Hindlimb muscle (tissue), 1 donor: ENCODE data around the gene MFAP2. TPM values are rescaled to one million over a fixed set of nuclear protein-coding genes. Genes with fewer than 3 reads are reported as not detected.
A peak's percentile ranks its signal among the peaks of the same experiment; 100 is the strongest.

ENCODE experiments used
- DNase-seq: peaks from one replicate; pipeline ENCODE4 v3.0.0-alpha.2; 2013
- polyA plus RNA-seq: library from polyadenylated mRNA; unstranded; fragments of 120-200 nt; gene quantifications from one replicate; pipeline ENCODE4 v1.2.1, GENCODE V29; 2013; ENCODE audit not compliant: insufficient read length

MFAP2 gene
- polyA plus RNA-seq, result 70.4 TPM

DNA sequence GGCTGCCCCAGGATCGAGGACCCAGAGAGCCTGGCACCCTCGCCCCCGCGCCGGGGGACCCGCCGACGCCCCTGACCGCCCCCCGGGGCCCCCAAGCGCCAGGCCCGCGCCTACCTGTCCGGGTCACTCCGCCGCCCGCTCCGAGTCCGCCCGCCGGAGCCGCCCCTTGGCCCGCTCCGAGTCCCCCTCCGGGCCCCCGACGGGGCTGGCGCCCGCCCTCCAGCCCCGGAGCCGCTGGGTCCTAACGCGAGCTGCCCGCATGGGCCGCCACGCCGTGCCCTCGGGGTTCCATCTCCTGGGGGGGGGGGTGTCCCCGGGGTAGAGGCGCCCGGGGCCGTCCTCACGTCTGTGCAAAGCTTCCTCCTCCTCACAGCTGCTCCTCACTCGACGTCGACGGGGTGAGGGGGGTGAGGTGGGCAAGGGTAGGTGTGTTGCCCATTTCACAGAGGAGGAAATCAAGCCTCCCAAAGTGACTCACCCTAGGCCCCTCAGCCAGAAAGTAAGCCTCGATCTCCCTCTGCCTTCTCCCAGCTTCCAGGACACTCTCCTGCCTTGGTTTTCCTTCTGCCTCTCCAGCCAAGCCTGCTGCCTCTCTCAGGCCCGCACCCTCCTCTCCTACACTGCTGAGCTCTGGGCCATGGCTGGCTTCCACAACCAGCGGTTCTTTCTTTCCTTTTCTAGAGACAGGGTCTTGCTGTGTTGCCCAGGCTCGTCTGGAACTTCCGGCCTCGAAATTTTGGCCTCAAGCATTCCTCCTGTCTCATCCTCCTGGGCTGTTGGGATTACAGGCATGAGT lies at the start of gene MFAP2:
Gene MFAP2, minus strand, starts transcription at position 148 of the 796 bp plus-strand sequence. CDS start 2,347 bp downstream, outside the sequence.
- peak; percentile 61 for DNase-seq

GRCh38 chr1:17030206-17030605 lies 49.8 kb upstream of the MFAP2 start:
- DNase-seq, result no peak

- no peak for DNase-seq
These were observed 48.3 kb upstream of the MFAP2 start for GRCh38 chr1:17028662-17029188.

GRCh38 chr1:17027900-17028299 lies 47.5 kb upstream of the MFAP2 start:
- DNase-seq, result no peak

- DNase-seq, result no peak
These were observed 47.0 kb upstream of the MFAP2 start for GRCh38 chr1:17027403-17027802.

GRCh38 chr1:17024721-17025120 lies 44.3 kb upstream of the MFAP2 start:
- DNase-seq, result no peak

DNA sequence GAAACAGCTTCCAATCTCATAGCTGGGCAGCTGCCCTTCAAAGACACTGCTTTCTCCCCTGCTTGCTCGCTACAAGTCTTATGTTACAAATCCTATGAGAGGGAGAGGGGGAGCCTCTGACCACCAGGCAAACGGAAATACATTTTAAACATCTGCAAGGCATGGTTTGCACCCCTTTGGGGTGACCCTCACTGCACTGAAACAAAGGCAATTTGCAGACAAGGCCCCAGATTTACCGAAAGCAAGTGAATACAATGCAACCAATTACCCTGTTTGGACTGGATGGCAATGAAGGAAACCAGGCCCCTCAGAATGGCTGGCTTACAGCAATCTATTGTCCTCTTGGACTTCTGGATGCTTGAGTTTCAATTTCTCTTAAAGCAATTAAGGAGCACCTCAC lies 43.2 kb upstream of the MFAP2 start:
- DNase-seq, result no peak

- DNase-seq, result no peak
These were observed 42.7 kb upstream of the MFAP2 start for GRCh38 chr1:17023102-17023501.

GRCh38 chr1:17021896-17022295 lies 41.5 kb upstream of the MFAP2 start:
- DNase-seq, result no peak

DNA sequence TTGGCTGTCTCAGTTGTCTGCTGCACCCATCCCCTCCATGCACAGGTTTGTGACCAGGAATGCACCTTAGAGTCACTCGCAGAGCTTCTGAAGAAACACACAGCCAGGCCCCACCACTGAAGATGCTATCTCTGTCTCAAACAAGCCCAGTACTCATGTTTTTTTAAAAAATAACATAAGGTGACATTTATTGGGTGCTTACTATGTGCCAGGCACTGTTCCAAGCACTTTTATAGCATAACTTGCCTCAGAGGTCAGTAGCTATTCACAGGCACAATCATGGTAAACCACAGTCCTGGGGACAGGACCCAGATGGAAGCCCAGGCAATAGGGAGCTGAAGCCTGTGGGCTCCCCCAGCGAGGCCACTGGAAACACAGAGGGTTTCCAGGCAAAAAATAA lies 40.1 kb upstream of the MFAP2 start:
- no peak for DNase-seq

DNA sequence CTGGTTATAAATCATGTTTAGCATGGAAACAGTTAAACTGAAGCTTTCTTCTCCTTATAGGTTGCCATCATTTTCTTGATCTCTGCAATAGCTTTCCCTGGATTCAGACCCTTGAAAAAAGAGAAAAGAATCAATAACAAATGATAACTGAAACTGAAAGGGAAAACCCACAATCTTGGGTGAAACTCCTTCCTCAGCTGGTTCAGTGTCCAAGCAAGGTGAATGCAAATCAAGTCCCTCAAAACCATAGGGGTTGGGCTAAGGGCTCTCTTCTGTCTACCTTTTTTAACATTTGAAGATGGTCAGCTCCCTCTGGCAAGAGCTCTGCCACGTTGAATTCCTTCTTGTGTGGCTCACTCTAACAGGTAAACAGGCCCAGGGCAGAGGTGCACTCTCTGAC lies 38.4 kb upstream of the MFAP2 start:
- no peak for DNase-seq

- no peak for DNase-seq
These were observed 37.0 kb upstream of the MFAP2 start for GRCh38 chr1:17017435-17017834.

DNA sequence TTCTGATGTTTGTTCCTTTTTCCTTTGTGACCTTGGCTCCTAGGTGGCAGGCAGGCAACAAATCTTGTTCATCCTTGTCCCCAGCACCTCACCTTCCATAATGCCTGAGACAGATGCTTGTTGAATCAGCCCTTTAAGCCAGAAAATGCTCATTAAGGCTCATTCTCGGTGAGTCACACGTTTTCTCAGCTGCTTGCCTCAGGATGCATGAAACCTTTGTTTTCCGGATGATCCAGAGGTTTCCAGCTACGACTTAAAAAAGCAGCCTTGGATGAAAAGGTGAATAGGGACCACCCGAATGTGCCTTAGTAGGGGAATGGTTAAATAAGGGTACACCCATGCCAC lies 35.9 kb upstream of the MFAP2 start:
- DNase-seq, result no peak

- no peak for DNase-seq
These were observed 34.5 kb upstream of the MFAP2 start for GRCh38 chr1:17014671-17015567.

DNA sequence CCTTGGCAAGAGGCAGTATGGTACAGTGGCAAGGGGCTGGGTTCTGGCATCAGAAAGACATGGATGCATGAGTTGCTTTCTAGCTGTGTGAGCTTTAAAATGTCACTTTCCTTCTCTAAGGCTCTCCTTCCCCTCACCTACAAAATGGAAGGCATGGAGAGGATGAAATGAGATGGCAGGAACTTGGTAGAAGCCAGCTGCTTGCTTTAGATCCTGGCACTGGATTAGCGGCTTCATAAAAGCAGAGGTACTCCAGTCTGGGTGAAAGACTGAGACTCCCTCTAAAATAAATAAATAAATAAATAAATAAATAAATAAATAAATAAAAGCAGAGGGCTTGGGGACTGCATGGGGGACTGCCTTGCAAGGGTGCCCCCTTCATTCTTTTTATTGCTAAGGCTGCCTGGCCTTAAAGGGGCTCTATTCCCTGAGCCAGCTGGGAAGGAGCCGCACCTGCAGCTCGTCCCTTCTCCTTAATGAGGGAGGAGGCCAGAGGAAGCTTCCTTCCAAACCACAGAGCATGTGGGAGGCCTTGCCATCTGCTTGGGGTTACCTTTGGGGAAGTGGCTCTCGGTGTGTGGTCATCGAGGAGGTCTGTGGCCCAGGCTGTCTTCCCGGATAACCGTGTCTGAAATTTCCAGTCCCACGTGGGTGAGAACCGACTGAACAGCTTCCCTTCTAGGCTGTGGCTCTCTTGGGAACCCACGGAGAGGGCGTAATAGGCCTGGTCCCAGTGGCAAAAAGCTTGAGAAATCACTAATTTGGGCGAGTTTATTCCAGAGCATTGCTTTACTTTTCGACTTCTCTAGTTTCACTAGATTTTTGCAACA lies 33.3 kb upstream of the MFAP2 start:
- DNase-seq, result no peak

GRCh38 chr1:17012775-17013490 lies 32.5 kb upstream of the MFAP2 start:
- DNase-seq, result no peak

GRCh38 chr1:17011439-17012307 lies 31.3 kb upstream of the MFAP2 start, which contains the start of gene ATP13A2:
TSS of gene ATP13A2 (minus strand) at chr1:17011928. CDS start at chr1:17011738, 190 bp downstream.
- peak; percentile 81 for DNase-seq

GRCh38 chr1:17011092-17011438 lies 30.6 kb upstream of the MFAP2 start:
- DNase-seq, result no peak

DNA sequence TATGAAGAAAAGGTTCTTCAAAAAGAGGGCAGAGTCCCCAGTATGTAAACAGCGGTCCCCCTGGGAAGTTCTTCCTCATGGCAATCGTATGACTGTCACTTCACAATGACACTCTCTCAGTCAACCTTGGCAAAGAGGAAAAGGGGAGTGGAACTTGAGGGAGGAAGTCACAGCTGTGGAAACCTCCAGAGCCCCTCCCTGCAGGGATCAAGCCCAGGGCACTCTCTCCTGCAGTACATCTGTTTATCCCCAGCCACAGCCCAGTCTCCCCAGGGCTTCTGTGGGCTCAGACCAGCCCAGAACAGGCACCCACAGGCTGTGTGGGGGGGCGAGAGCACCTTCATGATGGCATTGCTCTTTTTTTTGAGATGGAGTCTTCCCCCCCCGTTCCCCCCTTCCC lies 29.3 kb upstream of the MFAP2 start:
- DNase-seq, result no peak

DNA sequence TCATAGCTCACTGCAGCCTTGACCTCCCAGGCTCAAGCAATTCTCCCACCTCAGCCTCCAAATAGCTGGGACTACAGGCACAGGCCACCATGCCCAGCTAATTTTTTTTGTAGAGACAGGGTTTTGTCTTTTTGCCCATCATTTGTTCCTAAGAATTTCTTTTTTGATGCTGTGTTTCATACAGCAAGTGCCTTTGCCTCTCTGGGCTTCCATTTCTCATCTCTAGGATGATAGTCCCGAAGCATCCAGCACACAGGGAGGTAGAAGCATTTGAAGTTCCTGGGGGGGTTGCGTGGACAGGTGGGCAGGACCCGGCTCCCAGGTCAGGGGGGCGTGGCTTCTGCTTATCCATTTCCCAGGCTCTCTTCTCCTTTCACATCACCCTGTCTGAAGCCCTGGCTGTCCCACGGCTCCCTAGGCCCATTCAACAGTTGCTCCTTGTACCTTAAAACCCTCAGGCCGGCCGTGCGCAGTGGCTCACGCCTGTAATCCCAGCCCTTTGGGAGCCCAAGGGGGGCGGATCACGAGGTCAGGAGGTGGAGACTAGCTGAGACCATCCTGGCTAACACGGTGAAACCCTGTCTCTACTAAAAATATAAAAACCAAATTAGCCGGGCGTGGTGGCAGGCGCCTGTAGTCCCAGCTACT lies 27.9 kb upstream of the MFAP2 start:
- DNase-seq, result no peak
